GM23338 (cell line): ENCODE measurements around the gene IVL. TPM values are rescaled to one million over a fixed set of nuclear protein-coding genes. Genes with fewer than 3 reads are reported as not detected.

ENCODE experiments used
- ATAC-seq: fragments of 200-7000 bp; cut with Tn5 transposase; 3 replicates; pipeline ENCODE4 v1.9.1; 2020
- DNase-seq: peaks from one replicate; pipeline ENCODE4 v3.0.0-alpha.2; 2015; ENCODE audit warnings: low spot score
- H2AFZ ChIP-seq: fragments of 200-600 bp; sonication (generic); 2 replicates; pipeline ENCODE4 v1.8.0; 2016; ENCODE audit warnings: antibody characterized with exemption, mild to moderate bottlenecking, moderate library complexity
- H3F3A ChIP-seq: fragments of 200-600 bp; sonication (generic); replicated peaks from 2 replicates; pipeline ENCODE4 v1.8.0; 2017; ENCODE audit warnings: antibody characterized with exemption, mixed run types, low read depth
- H3K27ac ChIP-seq: fragments of 200-600 bp; sonication (generic); 2 replicates; pipeline ENCODE4 v1.6.1; 2016; ENCODE audit warnings: low read depth
- H3K27me3 ChIP-seq: fragments of 200-600 bp; sonication (generic); 2 replicates; pipeline ENCODE4 v1.8.0; 2016; ENCODE audit warnings: mild to moderate bottlenecking, mixed run types, moderate library complexity; ENCODE audit not compliant: insufficient read depth
- H3K36me3 ChIP-seq: fragments of 200-600 bp; sonication (generic); 2 replicates; pipeline ENCODE4 v1.8.0; 2016; ENCODE audit warnings: mild to moderate bottlenecking; ENCODE audit not compliant: insufficient read depth
- H3K4me1 ChIP-seq: fragments of 200-600 bp; sonication (generic); 2 replicates; pipeline ENCODE4 v1.8.0; 2016; ENCODE audit warnings: mild to moderate bottlenecking, moderate library complexity; ENCODE audit not compliant: insufficient read depth
- H3K4me2 ChIP-seq: fragments of 200-600 bp; sonication (generic); 2 replicates; pipeline ENCODE4 v1.7.1; 2017; ENCODE audit warnings: mixed run types
- H3K4me3 ChIP-seq: fragments of 200-600 bp; sonication (generic); 2 replicates; pipeline ENCODE4 v1.6.1; 2016; ENCODE audit warnings: mixed run types
- H3K79me2 ChIP-seq: fragments of 200-600 bp; sonication (generic); replicated peaks from 2 replicates; pipeline ENCODE4 v1.8.0; 2017; ENCODE audit warnings: mild to moderate bottlenecking; ENCODE audit not compliant: insufficient read depth
- H3K9me2 ChIP-seq: fragments of 200-600 bp; sonication (generic); 2 replicates; pipeline ENCODE4 v1.8.0; 2017; ENCODE audit not compliant: insufficient read depth
- H4K20me1 ChIP-seq: fragments of 200-600 bp; sonication (generic); replicated peaks from 2 replicates; pipeline ENCODE4 v1.8.0; 2017; ENCODE audit warnings: mild to moderate bottlenecking; ENCODE audit not compliant: insufficient read depth
- H3K27ac Mint-ChIP-seq: 2 replicates; pipeline ENCODE4 v1.8.0; 2020; ENCODE audit warnings: inconsistent platforms, mild to moderate bottlenecking, moderate library complexity, mixed read lengths
- H3K27me3 Mint-ChIP-seq: 3 replicates; pipeline ENCODE4 v1.8.0; 2022; ENCODE audit warnings: low read depth, mild to moderate bottlenecking, moderate library complexity, mixed read lengths, inconsistent platforms; ENCODE audit not compliant: insufficient read depth, poor library complexity
- H3K36me3 Mint-ChIP-seq: 3 replicates; pipeline ENCODE4 v1.8.0; 2021; ENCODE audit warnings: low read depth, mild to moderate bottlenecking, inconsistent platforms, moderate library complexity, mixed read lengths
- H3K4me1 Mint-ChIP-seq: 3 replicates; pipeline ENCODE4 v1.8.0; 2020; ENCODE audit warnings: mild to moderate bottlenecking, inconsistent platforms, mixed read lengths
- H3K4me3 Mint-ChIP-seq: 3 replicates; pipeline ENCODE4 v1.8.0; 2021; ENCODE audit warnings: moderate library complexity, mild to moderate bottlenecking, inconsistent platforms, mixed read lengths
- H3K9me3 Mint-ChIP-seq: 3 replicates; pipeline ENCODE4 v1.8.0; 2020; ENCODE audit warnings: moderate library complexity, mild to moderate bottlenecking, inconsistent platforms, mixed read lengths
- CREB1 ChIP-seq: fragments of 250-450 bp; sonication (Bioruptor Pico); IDR thresholded peaks from 2 replicates; pipeline ENCODE4 v1.5.0; 2020; ENCODE audit warnings: low read depth, mild to moderate bottlenecking, moderate library complexity
- EZH2 ChIP-seq: fragments of 200-600 bp; sonication (generic); IDR thresholded peaks from one replicate; pipeline ENCODE4 v1.8.0; 2017; ENCODE audit warnings: antibody characterized with exemption, mild to moderate bottlenecking, low read depth; ENCODE audit not compliant: unreplicated experiment
- EZH2phosphoT487 ChIP-seq: fragments of 200-600 bp; sonication (generic); IDR thresholded peaks from one replicate; pipeline ENCODE4 v1.8.1; 2018; ENCODE audit warnings: antibody characterized with exemption; ENCODE audit not compliant: unreplicated experiment
- JUNB ChIP-seq: IDR thresholded peaks from one replicate; pipeline ENCODE4 v1.6.1; 2016; ENCODE audit warnings: antibody characterized with exemption; ENCODE audit not compliant: unreplicated experiment
- NANOG ChIP-seq: IDR thresholded peaks from 2 replicates; pipeline ENCODE4 v1.6.1; 2016; ENCODE audit warnings: antibody characterized with exemption, borderline replicate concordance
- POLR2AphosphoS5 ChIP-seq: IDR thresholded peaks from 2 replicates; pipeline ENCODE4 v1.6.1; 2016; ENCODE audit warnings: antibody characterized with exemption, low read depth
- STAT1 ChIP-seq: IDR thresholded peaks from one replicate; pipeline ENCODE4 v1.6.1; 2016; ENCODE audit warnings: antibody characterized with exemption; ENCODE audit not compliant: unreplicated experiment
- ZNF114 ChIP-seq: fragments of 250-450 bp; sonication (Bioruptor Pico); IDR thresholded peaks from 2 replicates; pipeline ENCODE4 v1.5.0; 2020; ENCODE audit warnings: mild to moderate bottlenecking, moderate library complexity
- ZNF331 ChIP-seq: fragments of 250-450 bp; sonication (Bioruptor Pico); IDR thresholded peaks from 2 replicates; pipeline ENCODE4 v1.5.0; 2020; ENCODE audit warnings: low read depth, mild to moderate bottlenecking, moderate library complexity
- polyA plus RNA-seq: library from polyadenylated mRNA; unstranded; fragments of >200 nt; fragmentation: Nextera tagmentation; extraction: Ambion mirVana; gene quantifications from 2 replicates; pipeline ENCODE4 v1.2.1, GENCODE V29; 2016
- total RNA-seq: library from RNA; depleted of rRNA; stranded (reverse); fragments of >200 nt; shearing (Covaris generic); gene quantifications from 2 replicates; pipeline ENCODE4 v1.2.3, GENCODE V29; 2014
- TF ChIP-seq, protein P1 (sequence below), 2 experiments: fragments of 200-600 bp in 1 of 2; sonication (generic) in 1 of 2; conservative IDR thresholded peaks; 2 replicates each; pipeline versions ENCODE4 v1.5.1 to v1.6.1; 2016 to 2017; ENCODE audit warnings: antibody characterized with exemption in 2 of 2, low read depth in 2 of 2, mild to moderate bottlenecking in 2 of 2, moderate library complexity in 1 of 2
- TF ChIP-seq, protein P2 (sequence below): fragments of 250-450 bp; sonication (Bioruptor Pico); IDR thresholded peaks from 2 replicates; pipeline ENCODE4 v1.5.0; 2020; ENCODE audit warnings: mild to moderate bottlenecking, moderate library complexity
- TF ChIP-seq, protein P3 (sequence below): IDR thresholded peaks from one replicate; pipeline ENCODE4 v1.6.1; 2018; ENCODE audit warnings: antibody characterized with exemption; ENCODE audit not compliant: unreplicated experiment
- TF ChIP-seq, protein P4 (sequence below): IDR thresholded peaks from 2 replicates; pipeline ENCODE4 v1.6.1; 2016; ENCODE audit warnings: antibody characterized with exemption

Gene IVL
- total and polyA plus RNA-seq, 2 experiments from 2014 or later: not detected

DNA sequence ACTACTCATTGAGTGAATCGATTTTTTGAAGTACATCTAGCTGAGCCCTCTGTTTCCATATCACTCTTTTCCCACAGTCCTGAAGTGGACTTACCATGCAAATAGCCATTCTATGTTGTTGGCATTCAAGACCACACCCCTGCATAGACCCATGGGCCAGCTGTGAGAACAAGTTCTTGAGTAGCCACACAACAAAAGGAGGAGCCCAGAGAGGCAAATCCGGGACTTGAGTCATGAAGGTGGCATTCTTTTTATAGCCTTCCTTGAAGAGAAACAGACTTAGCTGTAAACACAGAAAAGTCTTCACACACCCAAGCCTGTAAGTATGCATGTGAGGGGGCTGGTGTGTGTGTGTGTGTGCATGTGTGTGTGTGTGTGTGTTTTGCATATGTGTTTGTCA, 24.9 kb downstream of the IVL start:
- Histone ChIP-seq H3F3A (no peaks in the 10 kb centered on the region), H3K36me3 (no peaks in the 10 kb centered on the region), H3K79me2 (no peaks in the 10 kb centered on the region), H3K27ac (no peak overlapping the region), H2AFZ (no peak overlapping the region), H3K27me3 (no peaks in the 10 kb centered on the region), H3K4me3 (no peak overlapping the region), H4K20me1 (no peaks in the 10 kb centered on the region), H3K4me1 (no peaks in the 10 kb centered on the region), H3K4me2 (no peak overlapping the region), H3K9me2 (peaks cover 3% of the 10 kb centered on the region; the same call in 1 of the 2 replicates)
- Mint-ChIP-seq H3K27me3 (peaks cover 3% of the 10 kb centered on the region), H3K36me3 (peaks cover 4% of the 10 kb centered on the region), H3K4me1 (no peaks in the 10 kb centered on the region), H3K4me3 (no peak overlapping the region), H3K9me3 (peaks cover 14% of the 10 kb centered on the region), H3K27ac (no peak overlapping the region)
- ATAC-seq: no peak
- TF ChIP-seq EZH2phosphoT487 (no peak), STAT1 (no peak), ZNF331 (CRISPR knock-in tag) (no peak), NANOG (no peak), ZNF114 (CRISPR knock-in tag) (no peak), POLR2AphosphoS5 (no peak), EZH2 (no peak), CREB1 (CRISPR knock-in tag) (no peak), JUNB (no peak)
- TF ChIP-seq, protein P1, sequence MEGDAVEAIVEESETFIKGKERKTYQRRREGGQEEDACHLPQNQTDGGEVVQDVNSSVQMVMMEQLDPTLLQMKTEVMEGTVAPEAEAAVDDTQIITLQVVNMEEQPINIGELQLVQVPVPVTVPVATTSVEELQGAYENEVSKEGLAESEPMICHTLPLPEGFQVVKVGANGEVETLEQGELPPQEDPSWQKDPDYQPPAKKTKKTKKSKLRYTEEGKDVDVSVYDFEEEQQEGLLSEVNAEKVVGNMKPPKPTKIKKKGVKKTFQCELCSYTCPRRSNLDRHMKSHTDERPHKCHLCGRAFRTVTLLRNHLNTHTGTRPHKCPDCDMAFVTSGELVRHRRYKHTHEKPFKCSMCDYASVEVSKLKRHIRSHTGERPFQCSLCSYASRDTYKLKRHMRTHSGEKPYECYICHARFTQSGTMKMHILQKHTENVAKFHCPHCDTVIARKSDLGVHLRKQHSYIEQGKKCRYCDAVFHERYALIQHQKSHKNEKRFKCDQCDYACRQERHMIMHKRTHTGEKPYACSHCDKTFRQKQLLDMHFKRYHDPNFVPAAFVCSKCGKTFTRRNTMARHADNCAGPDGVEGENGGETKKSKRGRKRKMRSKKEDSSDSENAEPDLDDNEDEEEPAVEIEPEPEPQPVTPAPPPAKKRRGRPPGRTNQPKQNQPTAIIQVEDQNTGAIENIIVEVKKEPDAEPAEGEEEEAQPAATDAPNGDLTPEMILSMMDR (conservative IDR thresholded peaks at IDR 0.05; ENCODE audit: low read depth in 2 of 2): no peak
- TF ChIP-seq, protein P2, sequence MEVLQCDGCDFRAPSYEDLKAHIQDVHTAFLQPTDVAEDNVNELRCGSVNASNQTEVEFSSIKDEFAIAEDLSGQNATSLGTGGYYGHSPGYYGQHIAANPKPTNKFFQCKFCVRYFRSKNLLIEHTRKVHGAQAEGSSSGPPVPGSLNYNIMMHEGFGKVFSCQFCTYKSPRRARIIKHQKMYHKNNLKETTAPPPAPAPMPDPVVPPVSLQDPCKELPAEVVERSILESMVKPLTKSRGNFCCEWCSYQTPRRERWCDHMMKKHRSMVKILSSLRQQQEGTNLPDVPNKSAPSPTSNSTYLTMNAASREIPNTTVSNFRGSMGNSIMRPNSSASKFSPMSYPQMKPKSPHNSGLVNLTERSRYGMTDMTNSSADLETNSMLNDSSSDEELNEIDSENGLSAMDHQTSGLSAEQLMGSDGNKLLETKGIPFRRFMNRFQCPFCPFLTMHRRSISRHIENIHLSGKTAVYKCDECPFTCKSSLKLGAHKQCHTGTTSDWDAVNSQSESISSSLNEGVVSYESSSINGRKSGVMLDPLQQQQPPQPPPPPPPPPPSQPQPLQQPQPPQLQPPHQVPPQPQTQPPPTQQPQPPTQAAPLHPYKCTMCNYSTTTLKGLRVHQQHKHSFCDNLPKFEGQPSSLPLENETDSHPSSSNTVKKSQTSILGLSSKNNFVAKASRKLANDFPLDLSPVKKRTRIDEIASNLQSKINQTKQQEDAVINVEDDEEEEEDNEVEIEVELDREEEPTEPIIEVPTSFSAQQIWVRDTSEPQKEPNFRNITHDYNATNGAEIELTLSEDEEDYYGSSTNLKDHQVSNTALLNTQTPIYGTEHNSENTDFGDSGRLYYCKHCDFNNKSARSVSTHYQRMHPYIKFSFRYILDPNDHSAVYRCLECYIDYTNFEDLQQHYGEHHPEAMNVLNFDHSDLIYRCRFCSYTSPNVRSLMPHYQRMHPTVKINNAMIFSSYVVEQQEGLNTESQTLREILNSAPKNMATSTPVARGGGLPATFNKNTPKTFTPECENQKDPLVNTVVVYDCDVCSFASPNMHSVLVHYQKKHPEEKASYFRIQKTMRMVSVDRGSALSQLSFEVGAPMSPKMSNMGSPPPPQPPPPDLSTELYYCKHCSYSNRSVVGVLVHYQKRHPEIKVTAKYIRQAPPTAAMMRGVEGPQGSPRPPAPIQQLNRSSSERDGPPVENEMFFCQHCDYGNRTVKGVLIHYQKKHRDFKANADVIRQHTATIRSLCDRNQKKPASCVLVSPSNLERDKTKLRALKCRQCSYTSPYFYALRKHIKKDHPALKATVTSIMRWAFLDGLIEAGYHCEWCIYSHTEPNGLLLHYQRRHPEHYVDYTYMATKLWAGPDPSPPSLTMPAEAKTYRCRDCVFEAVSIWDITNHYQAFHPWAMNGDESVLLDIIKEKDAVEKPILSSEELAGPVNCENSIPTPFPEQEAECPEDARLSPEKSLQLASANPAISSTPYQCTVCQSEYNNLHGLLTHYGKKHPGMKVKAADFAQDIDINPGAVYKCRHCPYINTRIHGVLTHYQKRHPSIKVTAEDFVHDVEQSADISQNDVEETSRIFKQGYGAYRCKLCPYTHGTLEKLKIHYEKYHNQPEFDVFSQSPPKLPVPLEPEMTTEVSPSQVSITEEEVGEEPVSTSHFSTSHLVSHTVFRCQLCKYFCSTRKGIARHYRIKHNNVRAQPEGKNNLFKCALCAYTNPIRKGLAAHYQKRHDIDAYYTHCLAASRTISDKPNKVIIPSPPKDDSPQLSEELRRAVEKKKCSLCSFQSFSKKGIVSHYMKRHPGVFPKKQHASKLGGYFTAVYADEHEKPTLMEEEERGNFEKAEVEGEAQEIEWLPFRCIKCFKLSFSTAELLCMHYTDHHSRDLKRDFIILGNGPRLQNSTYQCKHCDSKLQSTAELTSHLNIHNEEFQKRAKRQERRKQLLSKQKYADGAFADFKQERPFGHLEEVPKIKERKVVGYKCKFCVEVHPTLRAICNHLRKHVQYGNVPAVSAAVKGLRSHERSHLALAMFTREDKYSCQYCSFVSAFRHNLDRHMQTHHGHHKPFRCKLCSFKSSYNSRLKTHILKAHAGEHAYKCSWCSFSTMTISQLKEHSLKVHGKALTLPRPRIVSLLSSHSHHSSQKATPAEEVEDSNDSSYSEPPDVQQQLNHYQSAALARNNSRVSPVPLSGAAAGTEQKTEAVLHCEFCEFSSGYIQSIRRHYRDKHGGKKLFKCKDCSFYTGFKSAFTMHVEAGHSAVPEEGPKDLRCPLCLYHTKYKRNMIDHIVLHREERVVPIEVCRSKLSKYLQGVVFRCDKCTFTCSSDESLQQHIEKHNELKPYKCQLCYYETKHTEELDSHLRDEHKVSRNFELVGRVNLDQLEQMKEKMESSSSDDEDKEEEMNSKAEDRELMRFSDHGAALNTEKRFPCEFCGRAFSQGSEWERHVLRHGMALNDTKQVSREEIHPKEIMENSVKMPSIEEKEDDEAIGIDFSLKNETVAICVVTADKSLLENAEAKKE: no peak
- TF ChIP-seq, protein P3, sequence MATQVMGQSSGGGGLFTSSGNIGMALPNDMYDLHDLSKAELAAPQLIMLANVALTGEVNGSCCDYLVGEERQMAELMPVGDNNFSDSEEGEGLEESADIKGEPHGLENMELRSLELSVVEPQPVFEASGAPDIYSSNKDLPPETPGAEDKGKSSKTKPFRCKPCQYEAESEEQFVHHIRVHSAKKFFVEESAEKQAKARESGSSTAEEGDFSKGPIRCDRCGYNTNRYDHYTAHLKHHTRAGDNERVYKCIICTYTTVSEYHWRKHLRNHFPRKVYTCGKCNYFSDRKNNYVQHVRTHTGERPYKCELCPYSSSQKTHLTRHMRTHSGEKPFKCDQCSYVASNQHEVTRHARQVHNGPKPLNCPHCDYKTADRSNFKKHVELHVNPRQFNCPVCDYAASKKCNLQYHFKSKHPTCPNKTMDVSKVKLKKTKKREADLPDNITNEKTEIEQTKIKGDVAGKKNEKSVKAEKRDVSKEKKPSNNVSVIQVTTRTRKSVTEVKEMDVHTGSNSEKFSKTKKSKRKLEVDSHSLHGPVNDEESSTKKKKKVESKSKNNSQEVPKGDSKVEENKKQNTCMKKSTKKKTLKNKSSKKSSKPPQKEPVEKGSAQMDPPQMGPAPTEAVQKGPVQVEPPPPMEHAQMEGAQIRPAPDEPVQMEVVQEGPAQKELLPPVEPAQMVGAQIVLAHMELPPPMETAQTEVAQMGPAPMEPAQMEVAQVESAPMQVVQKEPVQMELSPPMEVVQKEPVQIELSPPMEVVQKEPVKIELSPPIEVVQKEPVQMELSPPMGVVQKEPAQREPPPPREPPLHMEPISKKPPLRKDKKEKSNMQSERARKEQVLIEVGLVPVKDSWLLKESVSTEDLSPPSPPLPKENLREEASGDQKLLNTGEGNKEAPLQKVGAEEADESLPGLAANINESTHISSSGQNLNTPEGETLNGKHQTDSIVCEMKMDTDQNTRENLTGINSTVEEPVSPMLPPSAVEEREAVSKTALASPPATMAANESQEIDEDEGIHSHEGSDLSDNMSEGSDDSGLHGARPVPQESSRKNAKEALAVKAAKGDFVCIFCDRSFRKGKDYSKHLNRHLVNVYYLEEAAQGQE: no peak
- TF ChIP-seq, protein P4, sequence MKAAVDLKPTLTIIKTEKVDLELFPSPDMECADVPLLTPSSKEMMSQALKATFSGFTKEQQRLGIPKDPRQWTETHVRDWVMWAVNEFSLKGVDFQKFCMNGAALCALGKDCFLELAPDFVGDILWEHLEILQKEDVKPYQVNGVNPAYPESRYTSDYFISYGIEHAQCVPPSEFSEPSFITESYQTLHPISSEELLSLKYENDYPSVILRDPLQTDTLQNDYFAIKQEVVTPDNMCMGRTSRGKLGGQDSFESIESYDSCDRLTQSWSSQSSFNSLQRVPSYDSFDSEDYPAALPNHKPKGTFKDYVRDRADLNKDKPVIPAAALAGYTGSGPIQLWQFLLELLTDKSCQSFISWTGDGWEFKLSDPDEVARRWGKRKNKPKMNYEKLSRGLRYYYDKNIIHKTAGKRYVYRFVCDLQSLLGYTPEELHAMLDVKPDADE: no peak
- no peak for DNase-seq
